ENCODE data around the gene SETD2.

SETD2 gene

GRCh38 chr3:46981932-46982471 lies 181.9 kb downstream of the SETD2 start:
- ATAC-seq: no peak
- no peak for TF ChIP-seq ZNF70 (CRISPR knock-in tag; IDR thresholded peaks at IDR 0.05)
- TF ChIP-seq CREB5 (CRISPR knock-in tag; IDR thresholded peaks at IDR 0.05; ENCODE audit: low read depth): no peak
- TF ChIP-seq ZNF8 (CRISPR knock-in tag; IDR thresholded peaks at IDR 0.05): no peak
- TF ChIP-seq RARB (CRISPR knock-in tag; IDR thresholded peaks at IDR 0.05): no peak

GRCh38 chr3:46979958-46980497 lies 183.9 kb downstream of the SETD2 start:
- ATAC-seq: no peak
- TF ChIP-seq PATZ1 (CRISPR knock-in tag; IDR thresholded peaks at IDR 0.05; ENCODE audit: borderline replicate concordance): no peak
- no peak for TF ChIP-seq ZNF8 (CRISPR knock-in tag; IDR thresholded peaks at IDR 0.05)
- no peak for TF ChIP-seq ZNF565 (CRISPR knock-in tag; conservative IDR thresholded peaks at IDR 0.05; ENCODE audit: low read depth)
- no peak for TF ChIP-seq PPARA (CRISPR knock-in tag; IDR thresholded peaks at IDR 0.05; ENCODE audit: borderline replicate concordance)
- TF ChIP-seq RARB (CRISPR knock-in tag; IDR thresholded peaks at IDR 0.05): no peak
- TF ChIP-seq ZC3H10 (CRISPR knock-in tag; IDR thresholded peaks at IDR 0.05): no peak
- no peak for TF ChIP-seq ARNTL (CRISPR knock-in tag; IDR thresholded peaks at IDR 0.05; ENCODE audit: borderline replicate concordance, low read depth)
- no peak for TF ChIP-seq ESRRG (CRISPR knock-in tag; IDR thresholded peaks at IDR 0.05)
- no peak for TF ChIP-seq BACH2 (CRISPR knock-in tag; IDR thresholded peaks at IDR 0.05; ENCODE audit: borderline replicate concordance)
- TF ChIP-seq GLIS3 (CRISPR knock-in tag; IDR thresholded peaks at IDR 0.05): no peak
- no peak for TF ChIP-seq OSR1 (CRISPR knock-in tag; IDR thresholded peaks at IDR 0.05)
- TF ChIP-seq ZFP3 (CRISPR knock-in tag; IDR thresholded peaks at IDR 0.05): no peak
- TF ChIP-seq ZNF70 (CRISPR knock-in tag; IDR thresholded peaks at IDR 0.05): no peak
- TF ChIP-seq ISL1 (CRISPR knock-in tag; IDR thresholded peaks at IDR 0.05): no peak
- TF ChIP-seq SNAI2 (CRISPR knock-in tag; IDR thresholded peaks at IDR 0.05): no peak
- TF ChIP-seq TOX (CRISPR knock-in tag; IDR thresholded peaks at IDR 0.05; ENCODE audit: borderline replicate concordance): no peak
- no peak for TF ChIP-seq POU6F1 (CRISPR knock-in tag; IDR thresholded peaks at IDR 0.05; ENCODE audit: borderline replicate concordance, low read depth)
- TF ChIP-seq CSRNP3 (CRISPR knock-in tag; IDR thresholded peaks at IDR 0.05): no peak
- TF ChIP-seq TCF4 (CRISPR knock-in tag; IDR thresholded peaks at IDR 0.05; ENCODE audit: borderline replicate concordance): no peak
- no peak for TF ChIP-seq CSDC2 (CRISPR knock-in tag; IDR thresholded peaks at IDR 0.05)

- peak; percentile 89 for ATAC-seq
- TF ChIP-seq TCF4 (CRISPR knock-in tag; IDR thresholded peaks at IDR 0.05; ENCODE audit: borderline replicate concordance) (no peak), ZFP3 (CRISPR knock-in tag; IDR thresholded peaks at IDR 0.05) (0 out of 2 replicates have a peak, but pooled peaks have one; percentile 22)
Measured at GRCh38 chr3:46978985-46979944, 184.6 kb downstream of the SETD2 start, which contains the start of gene NBEAL2. Gene NBEAL2 (plus strand): TSS chr3:46979666. CDS start chr3:46979862, 196 bp downstream.

GRCh38 chr3:46978381-46978780 lies 185.5 kb downstream of the SETD2 start:
- ATAC-seq: no peak
- TF ChIP-seq ZNF70 (CRISPR knock-in tag; IDR thresholded peaks at IDR 0.05): no peak
- TF ChIP-seq TOX (CRISPR knock-in tag; IDR thresholded peaks at IDR 0.05; ENCODE audit: borderline replicate concordance): no peak
- TF ChIP-seq OSR1 (CRISPR knock-in tag; IDR thresholded peaks at IDR 0.05): no peak
- TF ChIP-seq CSRNP3 (CRISPR knock-in tag; IDR thresholded peaks at IDR 0.05): no peak
- TF ChIP-seq ESRRG (CRISPR knock-in tag; IDR thresholded peaks at IDR 0.05): no peak
- no peak for TF ChIP-seq ZNF8 (CRISPR knock-in tag; IDR thresholded peaks at IDR 0.05)
- no peak for TF ChIP-seq ARNTL (CRISPR knock-in tag; IDR thresholded peaks at IDR 0.05; ENCODE audit: borderline replicate concordance, low read depth)
- TF ChIP-seq GLIS3 (CRISPR knock-in tag; IDR thresholded peaks at IDR 0.05): no peak
